Measurements from ENCODE around the gene TGFBR2.

- TF ChIP-seq ZNF549 (tag by site-specific recombination; IDR thresholded peaks at IDR 0.05) (no peak), CTCF (tag by site-specific recombination; IDR thresholded peaks at IDR 0.05) (no peak), OVOL3 (tag by site-specific recombination; IDR thresholded peaks at IDR 0.05) (no peak), ZNF24 (tag by site-specific recombination; IDR thresholded peaks at IDR 0.05) (no peak), REST (tag by site-specific recombination; IDR thresholded peaks at IDR 0.05) (no peak), ZNF274 (IDR thresholded peaks at IDR 0.05; ENCODE audit: low read length) (no peak), ZNF274 (tag by site-specific recombination; IDR thresholded peaks at IDR 0.05; ENCODE audit: borderline replicate concordance) (no peak), ZSCAN23 (tag by site-specific recombination; IDR thresholded peaks at IDR 0.05) (no peak), SETDB1 (IDR thresholded peaks at IDR 0.05; ENCODE audit: insufficient read length, low read length) (no peak), ZBTB20 (tag by site-specific recombination; IDR thresholded peaks at IDR 0.05) (no peak), ZFP3 (tag by site-specific recombination; IDR thresholded peaks at IDR 0.05; ENCODE audit: low read depth) (no peak), ZNF292 (tag by site-specific recombination; IDR thresholded peaks at IDR 0.05; ENCODE audit: borderline replicate concordance, low read depth) (no peak), TCF7L2 (IDR thresholded peaks at IDR 0.05; ENCODE audit: borderline replicate concordance, low read depth, low read length) (no peak)
Observed at GRCh38 chr3:30680789-30681648, 74.6 kb downstream of the TGFBR2 start.

All from HEK293 (cell line).